GM23338 (cell line): ENCODE data around the gene KCNMA1. TPM values are rescaled to one million over a fixed set of nuclear protein-coding genes. Genes with fewer than 3 reads are reported as not detected.
"Not testable (repeated sequence)": the region's sequence is repeated elsewhere in the genome, so short reads cannot be mapped to it uniquely, and the experiment has no call there.

Experiments
- ATAC-seq: fragments of 200-7000 bp; cut with Tn5 transposase; 3 replicates; pipeline ENCODE4 v1.9.1; 2020
- DNase-seq: peaks from one replicate; pipeline ENCODE4 v3.0.0-alpha.2; 2015; ENCODE audit warnings: low spot score
- H2AFZ ChIP-seq: fragments of 200-600 bp; sonication (generic); 2 replicates; pipeline ENCODE4 v1.8.0; 2016; ENCODE audit warnings: antibody characterized with exemption, mild to moderate bottlenecking, moderate library complexity
- H3F3A ChIP-seq: fragments of 200-600 bp; sonication (generic); replicated peaks from 2 replicates; pipeline ENCODE4 v1.8.0; 2017; ENCODE audit warnings: antibody characterized with exemption, mixed run types, low read depth
- H3K27ac ChIP-seq: fragments of 200-600 bp; sonication (generic); 2 replicates; pipeline ENCODE4 v1.6.1; 2016; ENCODE audit warnings: low read depth
- H3K27me3 ChIP-seq: fragments of 200-600 bp; sonication (generic); 2 replicates; pipeline ENCODE4 v1.8.0; 2016; ENCODE audit warnings: mild to moderate bottlenecking, mixed run types, moderate library complexity; ENCODE audit not compliant: insufficient read depth
- H3K36me3 ChIP-seq: fragments of 200-600 bp; sonication (generic); 2 replicates; pipeline ENCODE4 v1.8.0; 2016; ENCODE audit warnings: mild to moderate bottlenecking; ENCODE audit not compliant: insufficient read depth
- H3K4me1 ChIP-seq: fragments of 200-600 bp; sonication (generic); 2 replicates; pipeline ENCODE4 v1.8.0; 2016; ENCODE audit warnings: mild to moderate bottlenecking, moderate library complexity; ENCODE audit not compliant: insufficient read depth
- H3K4me2 ChIP-seq: fragments of 200-600 bp; sonication (generic); 2 replicates; pipeline ENCODE4 v1.7.1; 2017; ENCODE audit warnings: mixed run types
- H3K4me3 ChIP-seq: fragments of 200-600 bp; sonication (generic); 2 replicates; pipeline ENCODE4 v1.6.1; 2016; ENCODE audit warnings: mixed run types
- H3K79me2 ChIP-seq: fragments of 200-600 bp; sonication (generic); replicated peaks from 2 replicates; pipeline ENCODE4 v1.8.0; 2017; ENCODE audit warnings: mild to moderate bottlenecking; ENCODE audit not compliant: insufficient read depth
- H3K9me2 ChIP-seq: fragments of 200-600 bp; sonication (generic); 2 replicates; pipeline ENCODE4 v1.8.0; 2017; ENCODE audit not compliant: insufficient read depth
- H4K20me1 ChIP-seq: fragments of 200-600 bp; sonication (generic); replicated peaks from 2 replicates; pipeline ENCODE4 v1.8.0; 2017; ENCODE audit warnings: mild to moderate bottlenecking; ENCODE audit not compliant: insufficient read depth
- H3K27ac Mint-ChIP-seq: 2 replicates; pipeline ENCODE4 v1.8.0; 2020; ENCODE audit warnings: inconsistent platforms, mild to moderate bottlenecking, moderate library complexity, mixed read lengths
- H3K27me3 Mint-ChIP-seq: 3 replicates; pipeline ENCODE4 v1.8.0; 2022; ENCODE audit warnings: low read depth, mild to moderate bottlenecking, moderate library complexity, mixed read lengths, inconsistent platforms; ENCODE audit not compliant: insufficient read depth, poor library complexity
- H3K36me3 Mint-ChIP-seq: 3 replicates; pipeline ENCODE4 v1.8.0; 2021; ENCODE audit warnings: low read depth, mild to moderate bottlenecking, inconsistent platforms, moderate library complexity, mixed read lengths
- H3K4me1 Mint-ChIP-seq: 3 replicates; pipeline ENCODE4 v1.8.0; 2020; ENCODE audit warnings: mild to moderate bottlenecking, inconsistent platforms, mixed read lengths
- H3K4me3 Mint-ChIP-seq: 3 replicates; pipeline ENCODE4 v1.8.0; 2021; ENCODE audit warnings: moderate library complexity, mild to moderate bottlenecking, inconsistent platforms, mixed read lengths
- H3K9me3 Mint-ChIP-seq: 3 replicates; pipeline ENCODE4 v1.8.0; 2020; ENCODE audit warnings: moderate library complexity, mild to moderate bottlenecking, inconsistent platforms, mixed read lengths
- CREB1 ChIP-seq: fragments of 250-450 bp; sonication (Bioruptor Pico); IDR thresholded peaks from 2 replicates; pipeline ENCODE4 v1.5.0; 2020; ENCODE audit warnings: low read depth, mild to moderate bottlenecking, moderate library complexity
- CTCF ChIP-seq, 2 experiments: fragments of 200-600 bp in 1 of 2; sonication (generic) in 1 of 2; conservative IDR thresholded peaks; 2 replicates each; pipeline versions ENCODE4 v1.5.1 to v1.6.1; 2016 to 2017; ENCODE audit warnings: antibody characterized with exemption in 2 of 2, low read depth in 2 of 2, mild to moderate bottlenecking in 2 of 2, moderate library complexity in 1 of 2
- EZH2 ChIP-seq: fragments of 200-600 bp; sonication (generic); IDR thresholded peaks from one replicate; pipeline ENCODE4 v1.8.0; 2017; ENCODE audit warnings: antibody characterized with exemption, mild to moderate bottlenecking, low read depth; ENCODE audit not compliant: unreplicated experiment
- EZH2phosphoT487 ChIP-seq: fragments of 200-600 bp; sonication (generic); IDR thresholded peaks from one replicate; pipeline ENCODE4 v1.8.1; 2018; ENCODE audit warnings: antibody characterized with exemption; ENCODE audit not compliant: unreplicated experiment
- JUNB ChIP-seq: IDR thresholded peaks from one replicate; pipeline ENCODE4 v1.6.1; 2016; ENCODE audit warnings: antibody characterized with exemption; ENCODE audit not compliant: unreplicated experiment
- NANOG ChIP-seq: IDR thresholded peaks from 2 replicates; pipeline ENCODE4 v1.6.1; 2016; ENCODE audit warnings: antibody characterized with exemption, borderline replicate concordance
- STAT1 ChIP-seq: IDR thresholded peaks from one replicate; pipeline ENCODE4 v1.6.1; 2016; ENCODE audit warnings: antibody characterized with exemption; ENCODE audit not compliant: unreplicated experiment
- ZNF114 ChIP-seq: fragments of 250-450 bp; sonication (Bioruptor Pico); IDR thresholded peaks from 2 replicates; pipeline ENCODE4 v1.5.0; 2020; ENCODE audit warnings: mild to moderate bottlenecking, moderate library complexity
- ZNF462 ChIP-seq: fragments of 250-450 bp; sonication (Bioruptor Pico); IDR thresholded peaks from 2 replicates; pipeline ENCODE4 v1.5.0; 2020; ENCODE audit warnings: mild to moderate bottlenecking, moderate library complexity
- polyA plus RNA-seq: library from polyadenylated mRNA; unstranded; fragments of >200 nt; fragmentation: Nextera tagmentation; extraction: Ambion mirVana; gene quantifications from 2 replicates; pipeline ENCODE4 v1.2.1, GENCODE V29; 2016
- total RNA-seq: library from RNA; depleted of rRNA; stranded (reverse); fragments of >200 nt; shearing (Covaris generic); gene quantifications from 2 replicates; pipeline ENCODE4 v1.2.3, GENCODE V29; 2014

KCNMA1 gene
- total and polyA plus RNA-seq, 2 experiments from 2014 or later = 8.2 to 9.0 TPM

DNA sequence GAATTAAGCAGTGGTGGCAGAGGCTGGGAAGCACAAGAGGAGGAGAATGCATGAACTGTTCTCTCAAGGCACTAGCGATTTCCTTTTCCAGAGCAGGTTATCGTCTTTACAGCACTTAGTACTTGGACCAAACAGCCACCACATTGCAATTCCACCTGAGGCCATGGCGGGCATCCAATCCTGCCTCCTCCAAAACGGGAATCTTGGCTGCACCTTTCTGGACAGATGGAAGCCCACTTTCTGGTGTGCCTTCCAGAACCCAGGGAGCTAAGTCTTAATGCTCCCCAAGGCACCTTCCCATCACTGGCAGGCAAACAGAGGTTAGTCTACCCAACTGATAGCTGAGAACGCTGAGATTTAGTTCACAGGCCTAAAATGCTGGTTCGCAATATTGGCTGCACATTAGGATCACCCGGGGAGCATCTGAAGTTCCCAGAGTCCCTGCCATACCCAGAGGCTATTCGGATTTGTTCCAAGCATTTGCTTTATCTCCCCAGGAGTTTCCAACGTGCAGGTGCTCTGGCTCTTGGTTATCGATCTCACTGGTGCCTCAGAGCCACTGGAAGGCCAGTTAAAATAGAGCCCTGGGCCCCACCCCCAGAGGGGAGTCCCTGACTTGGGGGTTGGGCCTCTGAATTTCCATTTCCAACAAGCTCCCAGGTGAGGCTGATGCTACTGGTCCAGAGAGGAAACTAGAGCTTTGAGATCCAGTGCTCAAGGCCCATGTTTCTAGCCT, 62.2 kb downstream of the KCNMA1 start (continued):
- TF ChIP-seq ZNF462 (no peak), ZNF114 (CRISPR knock-in tag) (no peak), EZH2phosphoT487 (no peak), NANOG (no peak), JUNB (no peak), STAT1 (no peak), CTCF (conservative IDR thresholded peaks at IDR 0.05; ENCODE audit: low read depth in 2 of 2) (no peak)

DNA sequence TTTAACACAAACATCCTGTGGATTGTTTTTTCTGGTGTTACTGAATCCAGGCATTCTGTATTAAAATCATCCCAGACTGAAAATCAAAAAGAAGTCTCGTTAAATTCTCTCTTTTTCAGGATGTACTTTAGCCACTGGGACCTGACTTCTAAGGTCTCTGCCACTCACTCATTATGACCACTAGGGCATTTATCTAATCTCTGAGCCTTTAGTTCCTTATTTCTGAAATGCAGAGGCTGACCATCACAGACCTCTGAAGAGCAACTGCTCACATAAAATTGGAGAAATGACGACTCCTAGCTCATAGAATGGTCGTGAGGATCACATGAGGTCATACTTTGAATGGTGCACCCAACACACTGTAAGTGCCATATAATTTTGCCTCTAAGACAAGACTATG, 63.2 kb downstream of the KCNMA1 start:
- no peak overlapping the region for H2AFZ ChIP-seq
- no peaks in the 10 kb centered on the region for H3K4me1 ChIP-seq
- no peaks in the 10 kb centered on the region for H3K36me3 ChIP-seq
- Mint-ChIP-seq H3K4me1 (peaks cover 3% of the 10 kb centered on the region), H3K27ac (no peak overlapping the region), H3K9me3 (no peaks in the 10 kb centered on the region), H3K27me3 (peaks cover 4% of the 10 kb centered on the region), H3K4me3 (no peak overlapping the region), H3K36me3 (no peaks in the 10 kb centered on the region)
- no peak for DNase-seq
- no peak overlapping the region for H3K27ac ChIP-seq
- no peak overlapping the region for H3K4me3 ChIP-seq
- no peaks in the 10 kb centered on the region for H3K79me2 ChIP-seq
- no peaks in the 10 kb centered on the region for H4K20me1 ChIP-seq
- H3F3A ChIP-seq = no peaks in the 10 kb centered on the region
- TF ChIP-seq EZH2 (no peak), CREB1 (CRISPR knock-in tag) (no peak), CTCF (conservative IDR thresholded peaks at IDR 0.05; ENCODE audit: low read depth in 2 of 2) (peak in 1 of 2 experiments; percentile 29; a peak in 1 of 4 replicates)
- no peak overlapping the region for H3K4me2 ChIP-seq
- no peaks in the 10 kb centered on the region for H3K27me3 ChIP-seq
- no peak; the same call in 2 of the 3 replicates for ATAC-seq
- H3K9me2 ChIP-seq = 0 out of 2 replicates have a peak, but pooled peaks cover 3% of the 10 kb centered on the region

DNA sequence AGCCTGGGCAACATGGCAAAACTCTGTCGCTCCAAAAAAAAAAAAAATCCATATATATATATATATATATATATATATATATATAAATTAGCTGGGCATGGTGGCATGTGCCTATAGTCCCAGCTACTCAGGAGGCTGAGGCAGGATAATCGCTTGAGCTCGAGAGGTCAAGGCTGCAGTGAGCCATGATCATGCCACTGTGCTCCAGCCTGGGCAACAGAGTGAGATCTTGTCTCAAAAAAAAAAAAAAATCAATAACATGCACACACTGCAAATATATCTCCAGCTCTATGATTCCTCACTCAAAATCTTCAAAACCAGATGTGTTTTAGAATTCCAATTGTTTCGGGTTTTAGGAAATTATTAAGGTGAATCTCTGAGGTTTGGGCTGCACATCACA, 65.1 kb downstream of the KCNMA1 start:
- not testable (repeated sequence) for H2AFZ ChIP-seq, H3K27me3 Mint-ChIP-seq, H3K36me3 Mint-ChIP-seq, H3K27ac ChIP-seq, H3K36me3 ChIP-seq, ATAC-seq, H3K79me2 ChIP-seq, H3K4me1 ChIP-seq, H4K20me1 ChIP-seq, DNase-seq, H3K9me2 ChIP-seq, H3K4me3 ChIP-seq, H3F3A ChIP-seq, H3K27me3 ChIP-seq, H3K27ac Mint-ChIP-seq, H3K4me2 ChIP-seq, H3K4me3 Mint-ChIP-seq, H3K4me1 Mint-ChIP-seq, H3K9me3 Mint-ChIP-seq
